Skeletal muscle tissue (tissue), 4 donors: ENCODE results near the gene GNB1L. TPM values are rescaled to one million over a fixed set of nuclear protein-coding genes. Genes with fewer than 3 reads are reported as not detected.

Source experiments
- H3K27ac ChIP-seq: one replicate; pipeline ENCODE4 v1.7.0; 2013; ENCODE audit warnings: mild to moderate bottlenecking, low read depth, low read length, inconsistent platforms
- H3K27me3 ChIP-seq, 3 donors: one replicate each; pipeline ENCODE4 v1.7.0; 2013; ENCODE audit warnings: low read length in 3 of 3; ENCODE audit not compliant: control insufficient read depth in 3 of 3, insufficient read depth in 3 of 3
- H3K36me3 ChIP-seq, 3 donors: one replicate each; pipeline ENCODE4 v1.7.0; 2013; ENCODE audit warnings: low read length in 3 of 3; ENCODE audit not compliant: control insufficient read depth in 3 of 3, insufficient read depth in 3 of 3
- H3K4me1 ChIP-seq, 3 donors: one replicate each; pipeline ENCODE4 v1.7.0; 2013; ENCODE audit warnings: low read length in 3 of 3, mild to moderate bottlenecking in 3 of 3; ENCODE audit not compliant: control insufficient read depth in 3 of 3, insufficient read depth in 3 of 3
- H3K4me3 ChIP-seq, 3 donors: one replicate each; pipeline ENCODE4 v1.7.0; 2013; ENCODE audit warnings: low read length in 3 of 3
- H3K9ac ChIP-seq, 3 donors: one replicate each; pipeline ENCODE4 v1.7.0; 2013; ENCODE audit warnings: low read length in 3 of 3, mild to moderate bottlenecking in 3 of 3, moderate library complexity in 2 of 3, low read depth in 1 of 3
- H3K9me3 ChIP-seq, 3 donors: one replicate each; pipeline ENCODE4 v1.7.0; 2013; ENCODE audit warnings: low read length in 3 of 3; ENCODE audit not compliant: control insufficient read depth in 3 of 3
- total RNA-seq: library from RNA; depleted of rRNA; stranded (reverse); fragments of >200 nt; gene quantifications from one replicate; pipeline ENCODE4 v1.2.3, GENCODE V29; 2014
- donor health status: Osteomylitis.

Gene GNB1L
- total RNA-seq, 1 donor from 2014 or later: 4.7 TPM

DNA sequence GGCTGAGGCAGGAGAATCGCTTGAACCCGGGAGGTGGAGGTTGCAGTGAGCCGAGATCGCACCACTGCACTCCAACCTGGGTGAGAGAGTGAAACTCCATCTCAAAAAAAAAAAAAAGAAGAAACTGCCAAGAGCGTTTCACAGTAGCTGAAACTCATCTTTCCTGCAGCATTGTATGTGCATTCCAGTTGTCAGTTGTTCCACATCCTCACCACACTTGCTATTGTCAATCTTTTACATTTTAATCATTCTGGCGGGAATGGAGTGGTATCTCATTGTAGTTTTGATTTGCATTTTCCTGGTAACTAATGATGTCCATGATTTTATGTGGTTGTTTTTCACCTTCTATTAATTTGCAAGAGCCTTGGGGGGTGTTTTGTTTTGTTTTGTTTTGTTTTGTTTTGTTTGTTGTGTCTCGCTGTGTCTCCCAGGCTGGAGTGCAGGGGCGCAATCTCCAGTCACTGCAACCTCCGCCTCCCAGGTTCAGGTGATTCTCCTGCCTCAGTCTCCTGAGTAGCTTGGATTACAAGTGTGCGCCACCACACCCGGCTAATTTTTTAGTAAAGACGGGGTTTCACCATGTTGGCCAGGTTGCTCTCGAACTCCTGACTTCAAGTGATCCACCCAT, 8.1 kb upstream of the GNB1L start:
- Histone ChIP-seq H3K9ac (no peak overlapping the region), H3K9me3 (no peaks in the 10 kb centered on the region), H3K36me3 (no peaks in the 10 kb centered on the region), H3K27me3 (no peaks in the 10 kb centered on the region), H3K4me1 (no peaks in the 10 kb centered on the region), H3K4me3 (no peak overlapping the region), H3K27ac (no peak overlapping the region)

DNA sequence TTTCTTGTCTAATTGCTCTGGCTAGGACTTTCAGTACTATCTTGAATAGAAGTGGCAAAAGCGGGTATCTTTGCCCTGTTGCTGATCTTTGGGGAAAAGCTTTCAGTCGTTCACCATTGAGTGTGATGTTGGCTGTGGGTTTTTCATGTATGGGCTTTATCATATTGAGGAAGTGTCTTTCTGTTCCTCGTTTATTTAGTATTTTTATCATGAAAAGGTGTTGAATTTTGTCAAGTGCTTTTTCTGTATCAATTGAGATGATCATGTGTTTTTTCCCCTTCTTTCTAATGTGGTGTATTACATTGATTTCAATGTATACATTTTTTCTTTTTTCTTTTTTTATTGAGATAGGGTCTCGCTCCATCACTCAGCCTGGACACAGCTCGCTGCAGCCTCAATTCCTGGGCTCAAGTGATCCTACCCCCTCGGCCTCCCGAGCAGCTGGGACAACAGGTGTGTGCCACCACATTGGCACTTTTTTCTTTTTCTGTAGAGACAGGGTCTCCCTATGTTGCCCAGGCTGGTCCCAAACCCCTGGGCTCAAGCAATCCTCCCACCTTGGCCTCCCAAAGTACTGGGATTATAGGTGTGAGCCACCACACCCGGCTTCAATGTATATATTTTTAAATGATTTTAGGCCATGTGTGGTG, 5.3 kb upstream of the GNB1L start:
- Histone ChIP-seq H3K36me3 (no peaks in the 10 kb centered on the region), H3K9ac (no peak overlapping the region), H3K4me3 (no peak overlapping the region), H3K4me1 (peaks cover 10 to 13% (median 12%) of the 10 kb centered on the region in 3 donors), H3K27ac (no peak overlapping the region), H3K27me3 (no peaks in the 10 kb centered on the region), H3K9me3 (no peaks in the 10 kb centered on the region)

DNA sequence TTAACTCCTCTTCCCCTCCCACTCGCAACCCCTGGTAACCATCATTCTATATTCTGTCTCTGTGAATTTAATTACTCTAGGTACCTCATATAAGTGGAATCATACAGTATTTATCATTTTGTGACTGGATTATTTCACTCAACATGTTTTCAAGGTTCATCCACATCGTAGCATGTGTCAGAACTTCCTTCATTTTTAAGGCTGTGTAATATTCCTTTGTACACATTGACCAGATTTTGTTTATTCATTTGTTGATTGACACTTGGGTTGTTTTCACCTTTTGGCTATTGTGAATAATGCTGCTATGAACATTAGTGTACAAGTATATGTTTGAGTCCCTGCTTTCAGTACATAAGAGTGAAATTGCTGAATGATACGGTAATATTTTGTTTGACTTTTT, 2.7 kb upstream of the GNB1L start:
- H3K4me1 ChIP-seq: peaks cover 28 to 34% (median 28%) of the 10 kb centered on the region in 3 donors
- no peak overlapping the region for H3K27ac ChIP-seq
- H3K9ac ChIP-seq: no peak overlapping the region

DNA sequence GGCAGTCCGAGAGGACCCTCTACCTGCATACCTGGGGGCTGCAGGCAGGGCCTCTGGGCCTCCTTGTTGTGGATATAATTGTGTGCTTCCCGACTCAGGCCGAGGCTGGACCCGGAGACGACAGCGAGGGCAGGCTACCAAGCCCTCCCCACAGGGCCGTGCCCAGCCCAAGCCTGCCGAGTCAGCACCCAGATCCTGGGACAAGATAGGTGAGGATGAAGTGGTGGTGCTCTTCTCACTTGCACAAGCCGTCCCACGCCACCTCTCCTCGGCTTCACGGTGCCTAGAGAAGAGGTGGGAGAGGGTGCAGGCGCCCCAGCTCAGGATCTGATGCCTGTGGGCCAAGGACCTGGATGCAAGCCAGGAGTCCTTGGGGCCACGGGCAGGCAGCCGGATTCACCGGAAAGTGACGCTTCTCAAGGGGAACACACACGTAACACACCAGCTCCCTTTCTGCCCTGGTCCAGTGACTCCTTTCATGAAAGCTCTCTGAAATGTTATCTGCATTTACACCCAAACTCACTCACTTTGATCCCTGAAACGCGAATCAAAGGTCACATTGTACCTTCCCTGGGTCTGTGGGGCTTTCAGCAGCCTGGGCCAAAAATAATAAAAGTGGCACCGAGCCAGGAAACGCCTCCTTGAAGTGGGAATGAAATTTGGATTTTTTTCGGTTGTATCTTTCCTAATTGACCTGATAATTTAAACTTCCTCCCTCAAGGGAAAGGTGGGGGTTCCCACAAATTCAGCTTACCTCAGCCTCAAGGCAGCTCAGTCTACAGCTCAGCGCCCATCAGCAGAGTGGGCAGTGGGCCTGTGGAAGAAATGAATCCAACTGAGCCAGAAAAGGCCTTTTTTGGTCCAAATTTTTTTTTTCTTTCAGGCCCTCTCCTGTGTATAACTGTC, 1.1 kb upstream of the GNB1L start:
- Histone ChIP-seq H3K27ac (peak overlapping the region; percentile 92), H3K36me3 (peaks cover 16 to 18% (median 16%) of the 10 kb centered on the region in 3 donors), H3K27me3 (no peaks in the 10 kb centered on the region), H3K9me3 (no peaks in the 10 kb centered on the region), H3K4me3 (peak overlapping the region; percentile 79 to 97 (median 92)), H3K4me1 (peaks cover 28 to 43% (median 29%) of the 10 kb centered on the region in 3 donors), H3K9ac (peak overlapping the region; percentile 87 to 99 (median 98))

More for the DNA sequence above, 2.7 kb upstream of the GNB1L start:
- Histone ChIP-seq H3K4me3 (no peak overlapping the region), H3K27me3 (no peaks in the 10 kb centered on the region), H3K9me3 (no peaks in the 10 kb centered on the region), H3K36me3 (peaks cover under 1 to 3% (median 2%) of the 10 kb centered on the region in 3 donors)

DNA sequence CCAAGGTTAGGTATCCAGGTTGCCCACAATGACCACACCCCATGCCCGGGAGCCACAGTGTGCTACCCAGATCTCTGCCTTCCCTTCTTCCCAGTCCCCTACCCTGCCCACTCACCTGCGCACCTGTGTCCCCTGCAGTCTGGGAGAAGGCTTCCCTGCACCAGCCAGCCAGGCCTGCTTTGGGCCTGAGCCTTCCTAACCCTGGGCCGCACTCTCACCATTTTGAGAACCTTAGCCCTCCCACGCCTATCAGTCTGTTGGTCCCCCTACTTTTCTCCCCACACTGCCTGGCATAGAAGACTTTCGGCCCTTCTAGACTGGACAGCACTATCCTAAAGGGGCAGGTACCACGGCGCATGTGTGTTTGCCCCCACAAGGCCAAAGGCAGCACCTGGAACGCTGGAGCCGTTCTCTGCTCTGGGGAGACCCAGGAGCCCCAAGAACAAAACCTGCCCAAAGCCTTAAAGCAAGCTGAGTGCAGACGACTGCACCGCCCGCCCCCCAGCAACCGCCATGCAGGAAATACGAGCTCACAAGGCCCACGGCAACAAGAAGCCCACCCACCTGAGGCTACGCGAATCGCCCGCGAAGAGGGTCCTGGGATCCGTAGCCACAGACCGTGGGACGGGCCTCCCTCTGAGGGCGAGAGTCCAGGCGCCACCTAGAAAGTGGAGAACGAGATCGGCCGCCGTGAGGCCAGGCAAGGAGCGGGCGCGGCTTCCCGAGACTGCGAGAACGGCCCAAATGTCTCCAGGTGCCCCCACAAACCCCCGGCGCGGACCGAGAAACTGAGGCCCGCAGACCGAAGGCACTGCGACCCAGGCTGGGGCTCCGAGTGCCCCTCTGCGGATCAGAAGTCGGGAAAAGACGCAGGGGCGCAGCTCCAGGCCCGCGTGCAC, 546 bp downstream of the GNB1L start:
- peak overlapping the region; percentile 89 to 97 (median 95) for H3K4me3 ChIP-seq
- H3K36me3 ChIP-seq: peaks cover 23 to 28% (median 24%) of the 10 kb centered on the region in 3 donors
- peaks cover 28 to 55% (median 35%) of the 10 kb centered on the region in 3 donors for H3K4me1 ChIP-seq
- H3K9me3 ChIP-seq: no peaks in the 10 kb centered on the region
- H3K27me3 ChIP-seq: no peaks in the 10 kb centered on the region
- peak overlapping the region; percentile 82 for H3K27ac ChIP-seq
- peak overlapping the region; percentile 92 to 99 (median 98) for H3K9ac ChIP-seq

DNA sequence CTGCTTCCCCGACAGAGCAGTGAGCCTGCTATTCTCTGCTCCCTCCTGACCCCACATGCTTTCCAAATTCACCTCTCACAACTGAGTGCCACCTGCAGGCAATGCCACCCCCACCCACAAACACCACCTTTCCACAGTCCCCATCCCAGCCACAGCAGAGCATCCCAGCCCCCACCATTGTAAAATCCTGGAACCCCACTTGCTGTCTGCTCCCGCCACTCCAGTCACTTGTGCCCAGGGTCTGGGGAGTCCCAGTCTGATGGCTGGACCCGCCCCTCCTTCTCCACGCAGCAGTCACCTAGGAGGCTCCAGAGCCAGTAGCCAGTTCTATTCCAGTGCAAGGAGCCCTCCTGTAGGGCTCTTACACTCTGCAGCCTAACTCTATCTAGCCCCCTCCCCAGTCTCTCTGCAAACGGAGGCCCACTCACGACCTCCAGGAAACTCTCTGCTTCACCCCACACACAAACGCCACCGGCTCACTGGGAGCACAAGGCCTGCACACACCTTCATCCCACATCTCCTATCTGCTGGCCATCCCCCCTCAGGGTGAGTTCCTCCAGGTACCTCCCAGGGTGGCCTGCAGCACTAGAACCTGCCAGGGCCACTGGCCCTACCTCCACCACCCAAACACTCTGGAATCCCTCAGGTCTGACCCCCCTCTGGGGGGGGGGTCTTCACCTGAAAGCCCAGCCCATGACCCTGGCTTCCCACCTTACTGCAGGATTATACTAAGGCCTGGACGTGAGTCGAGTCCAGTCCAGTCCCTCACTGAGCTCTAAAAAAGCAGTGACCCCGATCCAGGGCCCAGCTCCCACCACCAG, 1.4 kb downstream of the GNB1L start:
- Histone ChIP-seq H3K27ac (peak overlapping the region; percentile 82), H3K9me3 (no peaks in the 10 kb centered on the region), H3K4me1 (peaks cover 34 to 63% (median 42%) of the 10 kb centered on the region in 3 donors), H3K36me3 (peaks cover 23 to 28% (median 24%) of the 10 kb centered on the region in 3 donors), H3K9ac (peak overlapping the region; percentile 92 to 99 (median 98)), H3K27me3 (no peaks in the 10 kb centered on the region), H3K4me3 (peak overlapping the region; percentile 89 to 97 (median 95))

DNA sequence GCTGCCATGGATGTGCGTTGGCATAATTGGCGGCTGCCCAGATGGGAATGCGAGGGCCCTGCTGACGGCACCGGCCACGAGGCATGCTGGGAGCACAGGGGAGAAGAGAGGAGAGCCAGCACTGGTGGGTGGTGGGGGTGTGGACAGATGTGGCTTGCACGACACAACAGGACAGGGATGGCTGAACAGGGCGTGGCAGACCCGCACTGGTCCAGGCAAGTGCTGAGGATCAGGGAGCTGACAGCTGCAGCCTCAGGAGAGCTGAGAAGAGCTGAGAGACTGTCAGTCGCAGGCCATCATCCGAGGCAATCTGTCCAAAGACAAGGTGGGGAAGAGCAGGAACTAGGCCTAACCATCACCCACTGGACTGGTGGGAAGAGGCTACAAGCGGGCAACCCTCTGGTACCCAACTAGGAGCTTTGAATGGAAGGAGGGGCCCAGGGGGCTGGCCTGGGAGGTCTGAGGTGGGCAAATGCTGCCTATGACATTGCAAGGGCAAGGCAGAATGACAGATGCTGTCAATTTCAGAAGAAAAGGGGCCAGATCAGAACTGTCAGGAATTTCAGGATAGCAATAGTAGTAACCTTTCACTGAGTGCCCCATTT, 2.4 kb downstream of the GNB1L start:
- H3K27me3 ChIP-seq: no peaks in the 10 kb centered on the region
- no peak overlapping the region for H3K4me3 ChIP-seq
- peak overlapping the region in 2 of 3 donors; percentile 59 to 98 for H3K9ac ChIP-seq
- no peak overlapping the region for H3K27ac ChIP-seq
- H3K9me3 ChIP-seq: no peaks in the 10 kb centered on the region
- H3K36me3 ChIP-seq: peaks cover 23 to 28% (median 24%) of the 10 kb centered on the region in 3 donors
- H3K4me1 ChIP-seq: peaks cover 34 to 66% (median 42%) of the 10 kb centered on the region in 3 donors

DNA sequence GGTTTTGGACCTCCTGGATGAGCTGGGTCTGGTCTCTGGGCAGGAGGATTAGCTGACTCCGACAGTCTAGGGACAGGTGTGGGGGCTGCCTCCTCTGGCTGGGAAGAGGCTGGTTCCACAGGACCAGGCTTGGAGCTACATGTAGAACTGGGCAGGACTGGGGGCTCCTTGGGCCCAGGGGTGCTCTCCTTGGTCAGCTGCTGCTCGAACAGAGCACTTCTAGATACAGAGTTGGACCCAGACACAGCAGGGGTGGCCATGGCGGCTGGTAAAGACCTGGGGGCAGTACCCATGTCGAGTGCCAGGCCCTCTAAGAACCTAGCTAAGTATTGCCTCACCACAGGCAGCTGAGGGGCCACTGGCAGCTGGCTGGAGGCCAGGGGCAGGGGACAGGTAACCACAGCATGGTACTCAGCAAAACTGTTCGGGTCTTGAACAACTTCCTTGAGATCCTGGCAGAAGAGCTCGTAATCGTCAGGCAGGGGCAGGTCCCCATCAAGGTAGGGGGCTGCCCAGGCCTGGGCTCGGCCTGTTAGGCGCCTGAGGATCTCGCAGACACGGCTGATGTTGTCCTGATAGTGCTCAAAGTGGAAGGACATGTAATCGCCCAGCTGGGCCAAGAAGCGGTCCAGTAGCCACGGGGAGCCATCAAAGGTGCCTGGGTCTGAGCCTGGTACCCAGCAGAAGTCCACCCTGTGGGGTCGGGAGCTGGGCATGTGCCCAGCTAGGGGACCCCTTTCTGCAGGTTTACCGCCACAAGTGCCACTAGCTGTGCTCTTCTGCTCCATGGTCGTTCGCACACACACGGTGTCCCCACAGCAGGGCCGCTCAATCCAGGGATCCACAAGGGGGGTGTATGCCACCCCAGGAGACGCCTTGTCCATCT, 3.1 kb downstream of the GNB1L start:
- H3K4me3 ChIP-seq: no peak overlapping the region
- no peak overlapping the region for H3K27ac ChIP-seq
- peaks cover 34 to 66% (median 42%) of the 10 kb centered on the region in 3 donors for H3K4me1 ChIP-seq
- no peaks in the 10 kb centered on the region for H3K27me3 ChIP-seq
- H3K9ac ChIP-seq: peak overlapping the region in 1 of 3 donors; percentile 98
- H3K36me3 ChIP-seq: peaks cover 28 to 29% (median 28%) of the 10 kb centered on the region in 3 donors
- no peaks in the 10 kb centered on the region for H3K9me3 ChIP-seq
